Tibial nerve (tissue), 4 donors: ENCODE results near the gene MAP3K15. TPM values are rescaled to one million over a fixed set of nuclear protein-coding genes. Genes with fewer than 3 reads are reported as not detected.

Source experiments
- DNase-seq, 2 donors: peaks; one replicate each; pipeline ENCODE4 v3.0.0-alpha.2; 2019; ENCODE audit warnings: low spot score in 2 of 2
- H3K27ac ChIP-seq, 4 donors: fragments of 200-600 bp; sonication (generic) in 3 of 4; one replicate each; pipeline ENCODE4 v1.5.1; 2017 to 2019; ENCODE audit warnings: mild to moderate bottlenecking in 1 of 4
- H3K27me3 ChIP-seq, 2 donors: fragments of 200-600 bp; sonication (generic) in 1 of 2; one replicate each; pipeline versions ENCODE4 v1.5.1 to v1.6.0; 2017 to 2019
- H3K36me3 ChIP-seq, 3 donors: fragments of 200-600 bp; sonication (generic); one replicate each; pipeline ENCODE4 v1.5.1; 2018 to 2019
- H3K4me1 ChIP-seq, 4 donors: fragments of 200-600 bp; sonication (generic) in 3 of 4; one replicate each; pipeline ENCODE4 v1.5.1; 2017 to 2019
- H3K4me3 ChIP-seq, 4 donors: fragments of 200-600 bp; sonication (generic) in 3 of 4; one replicate each; pipeline ENCODE4 v1.5.1; 2017 to 2019; ENCODE audit warnings: mild to moderate bottlenecking in 1 of 4, moderate library complexity in 1 of 4
- H3K9me3 ChIP-seq, 4 donors: fragments of 200-600 bp; sonication (generic) in 3 of 4; one replicate each; pipeline ENCODE4 v1.5.1; 2017 to 2019
- EP300 ChIP-seq, 2 donors: sonication (generic); formaldehyde crosslinking; IDR thresholded peaks; one replicate each; pipeline ENCODE4 v1.6.1; 2017; ENCODE audit warnings: antibody characterized with exemption in 2 of 2, mild to moderate bottlenecking in 1 of 2
- POLR2A ChIP-seq, 2 donors: fragments of 450-650 bp; IDR thresholded peaks; one replicate each; pipeline ENCODE4 v1.6.1; 2017; ENCODE audit warnings: antibody characterized with exemption in 2 of 2, mild to moderate bottlenecking in 2 of 2, moderate library complexity in 2 of 2
- WGBS, 2 donors: methylation state at CpG; one replicate each; pipeline ENCODE4 v1.1.5; 2018; 5-methylcytosine and 5-hydroxymethylcytosine counted together
- total RNA-seq, 4 donors: library from RNA; depleted of rRNA; stranded (reverse); fragments of >200 nt; gene quantifications; one replicate each; pipeline ENCODE4 v1.1.0, GENCODE V29; 2016
- TF ChIP-seq, protein P1 (sequence below), 5 experiments: fragments of 200-600 bp in 3 of 5; fragments of 450-650 bp in 2 of 5; sonication (generic) in 3 of 5; IDR thresholded peaks; one replicate each; pipeline ENCODE4 v1.5.1; 2016 to 2019; ENCODE audit warnings: antibody characterized with exemption in 5 of 5, mild to moderate bottlenecking in 3 of 5, moderate library complexity in 2 of 5

MAP3K15 gene
- total RNA-seq, 4 donors from 2014 or later: not detected

DNA sequence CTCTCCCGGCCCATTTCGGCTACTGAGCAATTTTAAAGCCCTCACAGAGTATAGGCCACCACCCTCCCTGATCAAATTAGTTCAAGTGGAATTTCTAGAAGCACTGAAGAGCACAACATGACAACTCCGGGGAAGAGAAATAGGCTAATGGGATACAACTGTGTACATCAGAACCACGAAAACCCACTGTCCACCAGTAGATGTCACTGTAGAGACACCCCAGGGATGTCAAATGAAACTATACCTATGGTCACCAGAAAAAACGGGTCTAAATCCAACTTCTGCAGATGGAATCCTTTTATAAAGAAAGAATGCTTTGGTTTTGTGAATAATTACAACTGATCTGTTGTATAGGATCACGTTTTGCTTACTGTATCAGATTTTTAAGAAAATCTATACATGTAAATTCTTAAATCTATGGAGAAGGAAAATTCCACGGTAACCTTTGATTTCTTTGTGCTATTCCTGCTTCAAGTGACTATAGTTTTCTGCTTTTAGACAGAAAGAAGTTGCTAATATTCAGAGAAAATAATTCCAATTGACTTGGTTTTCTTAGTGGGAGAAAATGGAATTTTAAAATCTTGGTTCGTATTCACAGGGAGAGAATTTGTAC lies 29.5 kb upstream of the MAP3K15 start:
- H3K9me3 ChIP-seq: no peaks in the 10 kb centered on the region
- peak in 1 of 2 donors; percentile 69 for DNase-seq

DNA sequence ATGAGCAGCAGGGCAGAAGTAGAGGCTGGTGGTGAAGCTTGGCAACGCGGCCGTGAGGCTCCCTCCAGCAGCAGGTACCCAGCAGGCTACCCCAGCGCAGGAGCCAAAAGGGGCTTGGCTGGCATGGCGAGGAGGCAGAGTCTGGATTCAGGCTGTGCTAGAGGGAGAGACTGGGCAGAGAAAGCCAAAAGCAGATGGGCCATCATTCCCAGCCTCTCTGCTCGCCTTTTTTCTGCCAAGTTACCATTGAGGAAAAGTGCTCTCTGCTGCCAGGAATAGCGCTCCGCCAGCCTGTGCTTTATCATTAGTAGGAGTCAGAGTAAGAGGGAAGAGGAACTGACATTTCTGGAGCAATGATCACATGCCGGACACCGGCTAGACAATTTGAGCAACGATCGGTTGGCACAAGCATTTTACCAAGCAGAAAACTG lies 28.7 kb upstream of the MAP3K15 start:
- H3K27me3 ChIP-seq: no peaks in the 10 kb centered on the region
- 84 to 88% methylated on average over 10 to 12 of the region's 12 CpGs for WGBS, 2 donors
- peaks cover 0 to 50% (median 0%) of the 10 kb centered on the region in 3 donors for H3K36me3 ChIP-seq
- TF ChIP-seq, protein P1, sequence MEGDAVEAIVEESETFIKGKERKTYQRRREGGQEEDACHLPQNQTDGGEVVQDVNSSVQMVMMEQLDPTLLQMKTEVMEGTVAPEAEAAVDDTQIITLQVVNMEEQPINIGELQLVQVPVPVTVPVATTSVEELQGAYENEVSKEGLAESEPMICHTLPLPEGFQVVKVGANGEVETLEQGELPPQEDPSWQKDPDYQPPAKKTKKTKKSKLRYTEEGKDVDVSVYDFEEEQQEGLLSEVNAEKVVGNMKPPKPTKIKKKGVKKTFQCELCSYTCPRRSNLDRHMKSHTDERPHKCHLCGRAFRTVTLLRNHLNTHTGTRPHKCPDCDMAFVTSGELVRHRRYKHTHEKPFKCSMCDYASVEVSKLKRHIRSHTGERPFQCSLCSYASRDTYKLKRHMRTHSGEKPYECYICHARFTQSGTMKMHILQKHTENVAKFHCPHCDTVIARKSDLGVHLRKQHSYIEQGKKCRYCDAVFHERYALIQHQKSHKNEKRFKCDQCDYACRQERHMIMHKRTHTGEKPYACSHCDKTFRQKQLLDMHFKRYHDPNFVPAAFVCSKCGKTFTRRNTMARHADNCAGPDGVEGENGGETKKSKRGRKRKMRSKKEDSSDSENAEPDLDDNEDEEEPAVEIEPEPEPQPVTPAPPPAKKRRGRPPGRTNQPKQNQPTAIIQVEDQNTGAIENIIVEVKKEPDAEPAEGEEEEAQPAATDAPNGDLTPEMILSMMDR (IDR thresholded peaks at IDR 0.05): no peak
- no peak for TF ChIP-seq EP300 (IDR thresholded peaks at IDR 0.05)
- TF ChIP-seq POLR2A (IDR thresholded peaks at IDR 0.05): no peak
- H3K9me3 ChIP-seq: no peaks in the 10 kb centered on the region
- no peak overlapping the region for H3K4me3 ChIP-seq
- H3K4me1 ChIP-seq: no peaks in the 10 kb centered on the region
- no peak overlapping the region for H3K27ac ChIP-seq
- DNase-seq: no peak

More for the DNA sequence above, 29.5 kb upstream of the MAP3K15 start:
- Histone ChIP-seq H3K27me3 (no peaks in the 10 kb centered on the region), H3K4me3 (no peak overlapping the region), H3K36me3 (peaks cover 0 to 53% (median 0%) of the 10 kb centered on the region in 3 donors), H3K4me1 (no peaks in the 10 kb centered on the region), H3K27ac (no peak overlapping the region)
- TF ChIP-seq, protein P1 (IDR thresholded peaks at IDR 0.05): peak; percentile 44 to 68 (median 62)
- TF ChIP-seq POLR2A (IDR thresholded peaks at IDR 0.05): no peak
- 39 to 41% methylated on average over 8 of the region's 8 CpGs for WGBS, 2 donors

DNA sequence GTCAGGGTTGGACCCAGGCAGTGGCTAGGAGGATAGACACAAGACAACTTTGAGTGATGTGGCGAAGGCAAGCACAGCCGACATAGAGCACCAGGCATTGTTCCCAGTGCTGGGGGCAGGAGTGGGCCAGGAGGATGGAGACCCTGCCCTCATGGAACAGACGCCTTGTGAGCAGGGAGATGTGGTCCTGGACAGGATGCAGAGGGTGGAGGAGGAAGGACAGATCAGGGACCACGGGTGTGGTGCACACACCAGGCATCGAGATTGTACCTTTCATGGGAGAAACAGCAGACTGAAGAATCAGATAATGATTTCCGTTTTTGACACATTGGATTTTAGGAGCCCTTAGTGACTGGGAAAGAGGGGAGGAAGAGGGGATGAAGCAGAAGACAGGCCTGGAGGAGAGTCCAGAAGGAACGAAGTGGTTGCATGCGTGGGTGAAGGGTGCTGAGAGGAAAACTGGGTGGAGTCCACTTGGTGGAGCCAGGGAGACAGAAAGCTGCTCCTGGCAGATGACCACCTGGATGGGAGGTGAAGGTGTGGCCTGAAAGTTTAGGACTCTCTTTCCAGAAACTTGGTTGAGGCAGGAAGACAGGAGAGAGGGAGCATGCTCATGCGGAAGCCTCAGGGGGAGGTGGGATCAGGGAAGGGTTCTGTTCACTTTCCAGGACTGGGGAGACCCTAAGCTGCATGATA lies 27.9 kb upstream of the MAP3K15 start:
- H3K27me3 ChIP-seq: no peaks in the 10 kb centered on the region
- no peaks in the 10 kb centered on the region for H3K4me1 ChIP-seq
- TF ChIP-seq EP300 (IDR thresholded peaks at IDR 0.05): no peak
- no peak for TF ChIP-seq POLR2A (IDR thresholded peaks at IDR 0.05)
- TF ChIP-seq, protein P1 (IDR thresholded peaks at IDR 0.05): no peak
- no peak overlapping the region for H3K4me3 ChIP-seq
- no peak overlapping the region for H3K27ac ChIP-seq
- WGBS, 2 donors: 80 to 87% methylated on average over 9 of the region's 9 CpGs
- H3K9me3 ChIP-seq: no peaks in the 10 kb centered on the region
- H3K36me3 ChIP-seq: peaks cover 0 to 50% (median 0%) of the 10 kb centered on the region in 3 donors
- DNase-seq: no peak

DNA sequence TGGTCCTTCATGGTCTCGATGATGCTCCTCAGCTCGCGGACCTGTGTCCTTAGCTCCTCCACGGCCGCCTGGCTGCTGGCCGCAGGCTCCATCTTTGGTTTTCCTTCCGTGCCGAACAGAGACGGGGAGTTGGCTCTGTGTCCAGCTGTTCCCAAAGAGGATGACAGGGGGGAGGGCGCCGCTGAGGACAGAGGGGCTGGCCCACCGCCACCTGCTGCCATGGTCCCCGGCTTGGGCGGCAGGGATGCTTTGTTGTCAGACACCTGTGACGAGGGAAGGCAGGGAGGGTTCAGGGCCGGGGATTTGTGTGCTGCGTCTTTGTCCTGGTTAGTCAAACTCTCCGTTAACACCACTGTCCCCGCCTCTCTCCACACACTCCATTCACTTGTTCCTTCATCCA lies 26.6 kb upstream of the MAP3K15 start:
- Histone ChIP-seq H3K27me3 (no peaks in the 10 kb centered on the region), H3K36me3 (peaks cover 0 to 52% (median 0%) of the 10 kb centered on the region in 3 donors), H3K9me3 (no peaks in the 10 kb centered on the region), H3K4me1 (no peaks in the 10 kb centered on the region), H3K4me3 (no peak overlapping the region), H3K27ac (no peak overlapping the region)
- TF ChIP-seq EP300 (IDR thresholded peaks at IDR 0.05) (no peak), POLR2A (IDR thresholded peaks at IDR 0.05) (no peak)
- TF ChIP-seq, protein P1 (IDR thresholded peaks at IDR 0.05): no peak
- no peak for DNase-seq
- 89 to 93% methylated on average over 9 to 19 of the region's 19 CpGs for WGBS, 2 donors

DNA sequence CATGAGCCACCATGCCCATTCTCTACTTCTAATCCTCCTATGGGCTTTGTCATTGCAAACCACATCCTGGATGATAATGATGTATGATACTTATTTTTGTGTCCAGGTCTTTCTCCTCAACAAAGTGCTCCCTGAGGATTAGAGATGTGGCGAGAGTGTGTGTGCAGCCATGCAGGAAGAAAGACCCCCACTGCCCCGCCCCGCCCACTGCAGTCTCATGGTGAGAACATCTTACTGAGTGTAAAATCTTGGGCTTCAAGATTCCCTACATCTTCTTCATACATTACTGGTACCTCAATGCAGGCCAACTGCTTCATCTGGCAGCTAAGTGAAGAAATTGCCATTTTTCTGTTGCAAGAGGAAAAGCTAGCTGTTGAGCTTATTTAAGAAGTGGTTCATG lies 25.9 kb upstream of the MAP3K15 start:
- 85 to 97% methylated on average over 3 of the region's 3 CpGs for WGBS, 2 donors

More for the DNA sequence above, 25.9 kb upstream of the MAP3K15 start:
- Histone ChIP-seq H3K4me1 (no peaks in the 10 kb centered on the region), H3K27ac (no peak overlapping the region), H3K9me3 (no peaks in the 10 kb centered on the region), H3K4me3 (no peak overlapping the region), H3K36me3 (peaks cover 0 to 55% (median 0%) of the 10 kb centered on the region in 3 donors), H3K27me3 (no peaks in the 10 kb centered on the region)
- TF ChIP-seq POLR2A (IDR thresholded peaks at IDR 0.05) (no peak), EP300 (IDR thresholded peaks at IDR 0.05) (no peak)
- TF ChIP-seq, protein P1 (IDR thresholded peaks at IDR 0.05): no peak
- DNase-seq: no peak
